MM.1S (cell line): ENCODE results near the gene TBCA.

Source experiments
- CTCF ChIP-seq: fragments of 300-600 bp; sonication (generic); IDR thresholded peaks from 2 replicates; pipeline ENCODE4 v1.5.1; 2016; ENCODE audit warnings: antibody characterized with exemption, low read length, mixed read lengths
- EZH2 ChIP-seq: fragments of 300-600 bp; sonication (generic); optimal IDR thresholded peaks from 2 replicates; pipeline ENCODE3; 2017; ENCODE audit warnings: low read depth, mild to moderate bottlenecking, antibody characterized with exemption, low read length, mixed read lengths
- EZH2phosphoT487 ChIP-seq: fragments of 300-600 bp; sonication (generic); IDR thresholded peaks from 2 replicates; pipeline ENCODE4 v1.6.1; 2018; ENCODE audit warnings: antibody characterized with exemption, low read length

- peak; percentile 32 for TF ChIP-seq CTCF
- no peak for TF ChIP-seq EZH2
- no peak for TF ChIP-seq EZH2phosphoT487
Observed at GRCh38 chr5:77645158-77645994, 130.8 kb downstream of the TBCA start.
